ENCODE results near the gene OR10J5. TPM values are rescaled to one million over a fixed set of nuclear protein-coding genes. Genes with fewer than 3 reads are reported as not detected.

Gene OR10J5, protein sequence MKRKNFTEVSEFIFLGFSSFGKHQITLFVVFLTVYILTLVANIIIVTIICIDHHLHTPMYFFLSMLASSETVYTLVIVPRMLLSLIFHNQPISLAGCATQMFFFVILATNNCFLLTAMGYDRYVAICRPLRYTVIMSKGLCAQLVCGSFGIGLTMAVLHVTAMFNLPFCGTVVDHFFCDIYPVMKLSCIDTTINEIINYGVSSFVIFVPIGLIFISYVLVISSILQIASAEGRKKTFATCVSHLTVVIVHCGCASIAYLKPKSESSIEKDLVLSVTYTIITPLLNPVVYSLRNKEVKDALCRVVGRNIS
- not detected for total RNA-seq
- not detected for polyA plus RNA-seq

DNA sequence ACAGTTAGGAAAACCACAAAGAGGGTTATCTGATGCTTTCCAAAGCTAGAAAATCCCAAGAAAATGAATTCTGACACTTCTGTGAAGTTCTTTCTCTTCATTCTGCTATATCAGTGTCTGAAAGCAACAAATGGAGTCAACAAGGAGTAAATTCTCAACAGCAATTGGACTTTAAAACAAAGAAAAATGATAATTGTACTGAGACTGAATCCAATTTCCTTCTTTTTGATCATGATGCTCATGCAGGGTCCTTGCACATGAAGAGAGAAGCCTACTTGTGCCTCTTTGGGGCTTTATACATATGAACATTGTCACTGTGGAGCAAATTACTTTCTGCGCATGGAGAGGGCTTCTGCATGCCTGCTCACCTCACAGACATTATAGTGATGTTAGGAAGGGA lies at the start of gene OR10J5:
Gene OR10J5, minus strand, starts transcription at position 101 of the 400 bp plus-strand sequence. Its CDS starts 0 bp downstream, at position 101.
- intact Hi-C loops (cut with DNase I) = no loop called here
- WGBS, 2 donors = 91 to 100% methylated on average over 1 of the region's 1 CpG
- Histone ChIP-seq H3K27ac (no peak within 1 kb of the TSS), H3K4me3 (no peak within 1 kb of the TSS), H3K9me3 (peaks cover 0 to 5% (median 1%) of the 10 kb centered on the region in 4 donors), H3K27me3 (no peaks in the 10 kb centered on the region), H3K36me3 (no peaks in the 10 kb centered on the region), H3K4me1 (no peaks in the 10 kb centered on the region)
- no peak for DNase-seq
- TF ChIP-seq EP300 (IDR thresholded peaks at IDR 0.05) = no peak
- TF ChIP-seq POLR2A (IDR thresholded peaks at IDR 0.05) = no peak
- TF ChIP-seq, protein P1, sequence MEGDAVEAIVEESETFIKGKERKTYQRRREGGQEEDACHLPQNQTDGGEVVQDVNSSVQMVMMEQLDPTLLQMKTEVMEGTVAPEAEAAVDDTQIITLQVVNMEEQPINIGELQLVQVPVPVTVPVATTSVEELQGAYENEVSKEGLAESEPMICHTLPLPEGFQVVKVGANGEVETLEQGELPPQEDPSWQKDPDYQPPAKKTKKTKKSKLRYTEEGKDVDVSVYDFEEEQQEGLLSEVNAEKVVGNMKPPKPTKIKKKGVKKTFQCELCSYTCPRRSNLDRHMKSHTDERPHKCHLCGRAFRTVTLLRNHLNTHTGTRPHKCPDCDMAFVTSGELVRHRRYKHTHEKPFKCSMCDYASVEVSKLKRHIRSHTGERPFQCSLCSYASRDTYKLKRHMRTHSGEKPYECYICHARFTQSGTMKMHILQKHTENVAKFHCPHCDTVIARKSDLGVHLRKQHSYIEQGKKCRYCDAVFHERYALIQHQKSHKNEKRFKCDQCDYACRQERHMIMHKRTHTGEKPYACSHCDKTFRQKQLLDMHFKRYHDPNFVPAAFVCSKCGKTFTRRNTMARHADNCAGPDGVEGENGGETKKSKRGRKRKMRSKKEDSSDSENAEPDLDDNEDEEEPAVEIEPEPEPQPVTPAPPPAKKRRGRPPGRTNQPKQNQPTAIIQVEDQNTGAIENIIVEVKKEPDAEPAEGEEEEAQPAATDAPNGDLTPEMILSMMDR (IDR thresholded peaks at IDR 0.05) = no peak
- TF ChIP-seq POLR2AphosphoS5 (IDR thresholded peaks at IDR 0.05) = no peak

DNA sequence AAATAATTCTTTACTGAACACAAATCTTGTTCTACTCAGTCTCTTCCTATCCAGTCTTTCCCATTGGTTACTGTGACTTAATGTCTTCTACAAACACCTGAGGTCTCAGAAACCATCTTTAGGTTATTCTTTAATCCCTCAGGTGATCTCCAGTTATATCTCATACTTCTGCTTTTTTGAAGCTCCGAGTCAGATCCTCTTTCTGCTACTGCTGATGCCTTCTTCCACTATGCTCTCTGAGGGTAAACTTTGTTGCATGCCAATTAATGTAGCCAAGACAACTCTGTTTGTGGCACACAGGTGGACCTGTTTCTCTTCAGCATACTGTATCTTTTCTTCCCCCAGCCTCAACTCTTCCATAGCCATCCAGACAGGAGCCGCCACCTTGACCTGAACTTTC lies 48.7 kb upstream of the OR10J5 start:
- Histone ChIP-seq H3K4me1 (no peaks in the 10 kb centered on the region), H3K36me3 (no peaks in the 10 kb centered on the region), H3K4me3 (no peak overlapping the region), H3K27ac (no peak overlapping the region), H3K27me3 (no peaks in the 10 kb centered on the region), H3K9me3 (no peaks in the 10 kb centered on the region)
- 78 to 81% methylated on average over 2 of the region's 2 CpGs for WGBS, 2 donors
- TF ChIP-seq, protein P1 (IDR thresholded peaks at IDR 0.05) = no peak
- no peak for TF ChIP-seq EP300 (IDR thresholded peaks at IDR 0.05)
- TF ChIP-seq POLR2AphosphoS5 (IDR thresholded peaks at IDR 0.05) = no peak
- TF ChIP-seq POLR2A (IDR thresholded peaks at IDR 0.05) = no peak
- intact Hi-C loops (cut with DNase I) = no loop called here
- DNase-seq = no peak

DNA sequence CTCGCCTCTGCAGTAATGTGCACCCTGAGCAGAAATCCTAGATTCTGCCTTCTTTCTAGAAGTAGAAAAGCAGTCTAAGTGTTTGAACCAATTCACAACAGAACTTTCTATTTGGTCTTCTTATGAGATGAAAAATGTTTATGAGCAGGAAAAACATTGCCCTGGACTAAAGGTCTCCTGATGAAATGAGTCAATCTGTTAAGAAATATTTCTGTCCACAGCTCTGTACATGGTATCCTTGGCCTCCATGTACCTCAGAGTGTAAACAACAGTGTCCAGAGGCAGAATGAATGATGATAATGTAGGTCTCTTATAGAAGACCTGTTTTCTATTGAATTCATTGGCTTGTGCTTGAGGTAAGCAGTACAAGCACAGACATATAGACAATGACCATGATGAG lies 45.6 kb upstream of the OR10J5 start:
- WGBS, 2 donors = 67 to 84% methylated on average over 1 of the region's 1 CpG
- H3K36me3 ChIP-seq = no peaks in the 10 kb centered on the region
- no peaks in the 10 kb centered on the region for H3K4me1 ChIP-seq
- no peaks in the 10 kb centered on the region for H3K9me3 ChIP-seq
- H3K27ac ChIP-seq = no peak overlapping the region
- no peak overlapping the region for H3K4me3 ChIP-seq
- DNase-seq = no peak
- intact Hi-C loops (cut with DNase I) = no loop called here
- TF ChIP-seq, protein P1 (IDR thresholded peaks at IDR 0.05) = no peak
- TF ChIP-seq POLR2AphosphoS5 (IDR thresholded peaks at IDR 0.05) (no peak), EP300 (IDR thresholded peaks at IDR 0.05) (no peak), POLR2A (IDR thresholded peaks at IDR 0.05) (no peak)
- H3K27me3 ChIP-seq = no peaks in the 10 kb centered on the region

DNA sequence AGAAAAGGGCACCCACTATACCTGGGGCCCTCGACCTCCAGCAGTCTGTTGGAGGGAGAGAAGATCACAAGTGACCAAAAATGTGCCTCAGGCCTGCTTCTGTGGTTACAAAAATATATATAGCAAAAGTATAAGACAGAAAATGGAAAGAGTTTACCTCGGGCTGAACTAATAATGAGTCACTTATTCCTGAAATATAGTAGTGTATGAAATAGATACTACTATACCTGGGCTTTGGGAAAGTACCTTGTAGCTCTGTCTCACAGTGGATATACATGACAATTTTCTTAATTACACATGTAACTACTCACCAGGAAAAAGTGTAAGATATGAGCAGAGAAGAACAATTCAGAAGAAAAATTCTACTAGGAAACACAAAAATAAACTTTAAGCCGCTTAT lies 44.5 kb upstream of the OR10J5 start:
- Histone ChIP-seq H3K4me3 (no peak overlapping the region), H3K27ac (no peak overlapping the region), H3K27me3 (no peaks in the 10 kb centered on the region), H3K9me3 (no peaks in the 10 kb centered on the region), H3K36me3 (no peaks in the 10 kb centered on the region), H3K4me1 (no peaks in the 10 kb centered on the region)
- TF ChIP-seq POLR2AphosphoS5 (IDR thresholded peaks at IDR 0.05) (no peak), EP300 (IDR thresholded peaks at IDR 0.05) (no peak), POLR2A (IDR thresholded peaks at IDR 0.05) (no peak)
- TF ChIP-seq, protein P1 (IDR thresholded peaks at IDR 0.05) = no peak
- no peak for DNase-seq
- WGBS, 2 donors = 48 to 68% methylated on average over 3 of the region's 3 CpGs
- intact Hi-C loops (cut with DNase I) = no loop called here

DNA sequence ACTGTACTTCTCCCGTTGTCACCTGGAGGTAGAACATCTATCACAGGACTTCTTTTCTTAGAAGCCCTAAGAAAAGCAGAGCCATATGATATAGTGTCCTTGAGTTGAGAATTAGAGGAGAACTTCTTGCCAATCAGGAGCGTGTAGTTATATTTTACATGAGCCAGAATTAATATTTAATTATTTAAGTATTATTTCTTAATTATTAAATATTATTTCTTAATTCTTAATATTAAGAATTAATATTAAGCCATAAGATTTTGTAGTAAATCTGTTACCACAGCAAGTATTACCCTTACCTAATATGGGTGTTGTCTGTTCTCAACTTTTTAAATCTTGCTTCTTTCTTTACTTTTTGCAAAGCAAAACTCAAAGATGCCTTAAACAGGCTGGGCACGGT lies 41.6 kb upstream of the OR10J5 start:
- H3K9me3 ChIP-seq = no peaks in the 10 kb centered on the region
- intact Hi-C loops (cut with DNase I) = no loop called here
- no peaks in the 10 kb centered on the region for H3K4me1 ChIP-seq
- no peak for TF ChIP-seq EP300 (IDR thresholded peaks at IDR 0.05)
- TF ChIP-seq POLR2AphosphoS5 (IDR thresholded peaks at IDR 0.05) = no peak
- no peak for TF ChIP-seq POLR2A (IDR thresholded peaks at IDR 0.05)
- TF ChIP-seq, protein P1 (IDR thresholded peaks at IDR 0.05) = no peak
- no peaks in the 10 kb centered on the region for H3K36me3 ChIP-seq
- no peaks in the 10 kb centered on the region for H3K27me3 ChIP-seq
- DNase-seq = no peak
- H3K27ac ChIP-seq = no peak overlapping the region
- no peak overlapping the region for H3K4me3 ChIP-seq
- 90 to 91% methylated on average over 3 of the region's 3 CpGs for WGBS, 2 donors
